NCI-H2227 (cell line): Measurements from ENCODE around the gene CALR.
"Not testable (repeated sequence)": the region's sequence is repeated elsewhere in the genome, so short reads cannot be mapped to it uniquely, and the experiment has no call there.

Experiments used
- DNase-seq: peaks from one replicate; lab custom pipeline; 2025; ENCODE audit not compliant: unreplicated experiment; lab: John Stamatoyannopoulos, UW

The CALR gene

GRCh38 chr19:12976109-12976508 is 37.7 kb downstream of the CALR start:
- DNase-seq, result not testable (repeated sequence)

GRCh38 chr19:12979974-12980373 is 41.6 kb downstream of the CALR start:
- DNase-seq, result no peak

GRCh38 chr19:12982648-12983047 is 44.2 kb downstream of the CALR start:
- DNase-seq, result no peak

- DNase-seq, result no peak
These were observed 44.7 kb downstream of the CALR start for GRCh38 chr19:12983091-12983490.

- peak; percentile 86 for DNase-seq
These were observed 45.2 kb downstream of the CALR start for GRCh38 chr19:12983542-12984142.

- no peak for DNase-seq
These were observed 45.8 kb downstream of the CALR start for GRCh38 chr19:12984143-12984627.

- DNase-seq, result no peak
These were observed 46.3 kb downstream of the CALR start for GRCh38 chr19:12984683-12985048.

- no peak for DNase-seq
These were observed 46.8 kb downstream of the CALR start for GRCh38 chr19:12985049-12985776.

- DNase-seq, result no peak
These were observed 48.3 kb downstream of the CALR start for GRCh38 chr19:12986726-12987125.

- no peak for DNase-seq
These were observed 48.8 kb downstream of the CALR start for GRCh38 chr19:12987190-12987589.

GRCh38 chr19:12987781-12988180 is 49.4 kb downstream of the CALR start:
- no peak for DNase-seq

- DNase-seq, result no peak
These were observed 52.0 kb downstream of the CALR start for GRCh38 chr19:12990431-12990830.

GRCh38 chr19:12990853-12991252 is 52.4 kb downstream of the CALR start:
- DNase-seq, result no peak

- no peak for DNase-seq
These were observed 52.9 kb downstream of the CALR start for GRCh38 chr19:12991296-12991695.

GRCh38 chr19:12992729-12993128 is 54.3 kb downstream of the CALR start:
- no peak for DNase-seq

- no peak for DNase-seq
These were observed 55.2 kb downstream of the CALR start for GRCh38 chr19:12993562-12993961.
